Endothelial cell of umbilical vein (primary cell): Measurements from ENCODE around the gene CSMD2.

Experiments
- POLR2A ChIP-seq: IDR thresholded peaks from 2 replicates; pipeline ENCODE4 v1.6.1; 2012; ENCODE audit warnings: low read depth, mild to moderate bottlenecking, control low read depth, low read length
- TF ChIP-seq, protein P1 (sequence below), 2 donors: IDR thresholded peaks; 1 replicate in 1 of 2; 2 replicates in 1 of 2; pipeline ENCODE4 v1.5.1; 2011; ENCODE audit warnings: low read length in 2 of 2, mild to moderate bottlenecking in 2 of 2, moderate library complexity in 2 of 2, control low read depth in 1 of 2, inconsistent platforms in 1 of 2, low read depth in 1 of 2; ENCODE audit not compliant: insufficient read depth in 1 of 2; ENCODE audit errors: extremely low read depth in 1 of 2

DNA sequence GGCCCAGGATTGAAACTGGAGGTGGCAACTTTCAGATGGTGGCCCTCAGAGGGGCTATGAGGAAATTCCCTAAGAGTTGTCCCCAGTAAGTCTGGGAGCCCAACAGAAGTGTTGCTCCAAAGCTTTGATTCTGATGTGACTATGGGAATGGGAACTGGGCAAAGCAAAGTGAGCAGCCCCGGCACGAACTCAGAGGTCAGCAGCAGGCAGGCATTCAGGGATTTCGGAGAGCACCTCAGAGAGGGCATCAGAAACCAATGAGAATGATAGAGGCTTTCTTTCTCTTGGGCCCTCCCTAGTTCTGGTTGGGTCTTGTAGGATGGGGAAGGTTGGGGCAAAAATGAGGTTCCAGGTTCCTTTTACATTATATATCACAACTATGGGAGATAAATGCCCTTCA lies 422.4 kb downstream of the CSMD2 start:
- TF ChIP-seq, protein P1, sequence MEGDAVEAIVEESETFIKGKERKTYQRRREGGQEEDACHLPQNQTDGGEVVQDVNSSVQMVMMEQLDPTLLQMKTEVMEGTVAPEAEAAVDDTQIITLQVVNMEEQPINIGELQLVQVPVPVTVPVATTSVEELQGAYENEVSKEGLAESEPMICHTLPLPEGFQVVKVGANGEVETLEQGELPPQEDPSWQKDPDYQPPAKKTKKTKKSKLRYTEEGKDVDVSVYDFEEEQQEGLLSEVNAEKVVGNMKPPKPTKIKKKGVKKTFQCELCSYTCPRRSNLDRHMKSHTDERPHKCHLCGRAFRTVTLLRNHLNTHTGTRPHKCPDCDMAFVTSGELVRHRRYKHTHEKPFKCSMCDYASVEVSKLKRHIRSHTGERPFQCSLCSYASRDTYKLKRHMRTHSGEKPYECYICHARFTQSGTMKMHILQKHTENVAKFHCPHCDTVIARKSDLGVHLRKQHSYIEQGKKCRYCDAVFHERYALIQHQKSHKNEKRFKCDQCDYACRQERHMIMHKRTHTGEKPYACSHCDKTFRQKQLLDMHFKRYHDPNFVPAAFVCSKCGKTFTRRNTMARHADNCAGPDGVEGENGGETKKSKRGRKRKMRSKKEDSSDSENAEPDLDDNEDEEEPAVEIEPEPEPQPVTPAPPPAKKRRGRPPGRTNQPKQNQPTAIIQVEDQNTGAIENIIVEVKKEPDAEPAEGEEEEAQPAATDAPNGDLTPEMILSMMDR (IDR thresholded peaks at IDR 0.05; ENCODE audit: extremely low read depth in 1 of 2, insufficient read depth in 1 of 2, low read depth in 1 of 2, low read length in 2 of 2), result no peak
- TF ChIP-seq POLR2A, result no peak
